ENCODE data around the gene VSTM5.

VSTM5 gene

DNA sequence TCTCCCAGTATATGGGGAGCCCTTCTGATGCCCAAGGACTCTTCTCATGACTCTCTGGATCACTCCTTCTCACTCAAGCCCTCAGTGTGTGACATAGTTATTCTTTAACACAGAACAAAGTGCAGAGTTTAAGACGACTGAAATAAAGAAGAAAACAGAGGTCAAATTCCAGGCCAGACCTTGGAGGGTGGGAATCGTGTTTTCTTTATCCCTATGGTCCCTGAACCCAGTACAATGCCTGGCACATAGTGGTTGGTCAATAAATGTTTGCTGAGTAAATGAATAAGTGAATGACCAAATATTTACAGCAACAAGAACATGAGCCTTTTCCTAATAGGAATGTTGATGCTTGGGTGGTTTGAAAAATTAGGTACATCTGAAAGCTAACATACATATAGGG, 28.8 kb downstream of the VSTM5 start:
- Histone ChIP-seq H3K4me1 (ENCODE audit: control insufficient read depth, insufficient read depth, low read length, unreplicated experiment) (no peaks in the 10 kb centered on the region), H3K36me3 (ENCODE audit: insufficient read depth, low read length) (no peaks in the 10 kb centered on the region), H3K79me2 (ENCODE audit: control insufficient read depth, insufficient read depth, low read length, unreplicated experiment) (no peaks in the 10 kb centered on the region), H2AFZ (ENCODE audit: low read length, unreplicated experiment) (no peak overlapping the region), H3K27ac (ENCODE audit: low read depth, low read length) (no peak overlapping the region), H3K27me3 (ENCODE audit: insufficient read depth, low read length) (no peaks in the 10 kb centered on the region), H3K4me3 (ENCODE audit: low read depth, low read length) (no peak overlapping the region)

DNA sequence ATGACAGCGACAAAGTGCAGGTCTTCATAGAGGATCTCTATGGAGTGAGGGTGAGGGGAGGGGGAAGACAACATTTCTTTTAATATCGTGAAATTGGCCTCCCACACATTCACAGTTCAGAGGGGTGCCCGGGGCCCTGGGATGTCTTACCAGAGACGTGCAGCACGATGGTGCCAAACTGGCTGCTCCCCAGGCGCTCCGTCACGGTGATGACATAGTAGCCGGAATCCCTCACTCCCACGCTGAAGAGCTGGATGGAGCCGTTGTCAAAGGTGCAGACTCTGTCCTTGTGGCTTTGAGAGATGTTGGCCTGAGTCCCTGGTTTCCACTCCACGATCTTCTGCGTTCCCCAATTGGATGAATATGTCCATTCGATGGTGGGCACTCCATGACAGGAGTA, 29.6 kb downstream of the VSTM5 start:
- Histone ChIP-seq H3K4me3 (ENCODE audit: low read depth, low read length) (no peak overlapping the region), H3K79me2 (ENCODE audit: control insufficient read depth, insufficient read depth, low read length, unreplicated experiment) (no peaks in the 10 kb centered on the region), H3K4me1 (ENCODE audit: control insufficient read depth, insufficient read depth, low read length, unreplicated experiment) (no peaks in the 10 kb centered on the region), H2AFZ (ENCODE audit: low read length, unreplicated experiment) (no peak overlapping the region), H3K27ac (ENCODE audit: low read depth, low read length) (no peak overlapping the region), H3K36me3 (ENCODE audit: insufficient read depth, low read length) (no peaks in the 10 kb centered on the region), H3K27me3 (ENCODE audit: insufficient read depth, low read length) (no peaks in the 10 kb centered on the region)

DNA sequence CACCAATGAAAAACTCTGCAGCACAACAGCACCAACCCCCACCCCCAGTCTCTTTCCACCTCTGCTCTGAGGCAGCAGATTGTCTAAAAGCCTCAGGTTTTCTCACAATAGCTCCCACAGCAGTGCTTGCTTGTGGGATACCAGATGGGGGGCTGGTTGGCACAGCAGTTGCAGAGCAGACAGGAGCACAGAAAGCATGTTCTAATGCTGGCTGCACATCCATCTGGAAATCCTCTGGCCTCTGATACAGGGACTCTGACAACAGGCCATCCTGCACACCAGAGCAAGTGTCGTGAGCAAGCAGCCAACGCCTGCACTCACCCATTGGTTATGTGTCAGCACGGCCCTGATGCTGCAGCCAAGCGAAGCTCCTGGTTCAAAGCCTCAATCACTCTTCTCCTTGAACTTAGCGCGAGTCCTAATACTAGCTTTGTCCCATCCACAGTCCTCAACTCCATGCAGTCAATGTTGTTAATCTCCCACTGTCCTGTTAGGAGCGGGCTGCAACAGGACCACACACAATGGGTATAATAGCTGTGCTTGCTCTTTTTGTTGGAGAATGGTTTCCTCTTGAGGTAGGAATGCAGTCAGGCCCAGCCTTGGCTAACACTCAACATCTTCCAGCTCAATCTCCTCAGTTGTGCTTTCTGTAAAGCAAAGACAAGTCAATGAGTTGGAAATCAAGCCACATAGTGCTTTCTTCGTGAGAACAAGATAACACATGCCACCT, 30.3 kb downstream of the VSTM5 start:
- Histone ChIP-seq H3K36me3 (ENCODE audit: insufficient read depth, low read length) (0 out of 2 replicates have a peak, but pooled peaks cover under 1% of the 10 kb centered on the region), H3K27me3 (ENCODE audit: insufficient read depth, low read length) (no peaks in the 10 kb centered on the region), H2AFZ (ENCODE audit: low read length, unreplicated experiment) (no peak overlapping the region), H3K4me1 (ENCODE audit: control insufficient read depth, insufficient read depth, low read length, unreplicated experiment) (no peaks in the 10 kb centered on the region), H3K4me3 (ENCODE audit: low read depth, low read length) (no peak overlapping the region), H3K79me2 (ENCODE audit: control insufficient read depth, insufficient read depth, low read length, unreplicated experiment) (no peaks in the 10 kb centered on the region), H3K27ac (ENCODE audit: low read depth, low read length) (no peak overlapping the region)

DNA sequence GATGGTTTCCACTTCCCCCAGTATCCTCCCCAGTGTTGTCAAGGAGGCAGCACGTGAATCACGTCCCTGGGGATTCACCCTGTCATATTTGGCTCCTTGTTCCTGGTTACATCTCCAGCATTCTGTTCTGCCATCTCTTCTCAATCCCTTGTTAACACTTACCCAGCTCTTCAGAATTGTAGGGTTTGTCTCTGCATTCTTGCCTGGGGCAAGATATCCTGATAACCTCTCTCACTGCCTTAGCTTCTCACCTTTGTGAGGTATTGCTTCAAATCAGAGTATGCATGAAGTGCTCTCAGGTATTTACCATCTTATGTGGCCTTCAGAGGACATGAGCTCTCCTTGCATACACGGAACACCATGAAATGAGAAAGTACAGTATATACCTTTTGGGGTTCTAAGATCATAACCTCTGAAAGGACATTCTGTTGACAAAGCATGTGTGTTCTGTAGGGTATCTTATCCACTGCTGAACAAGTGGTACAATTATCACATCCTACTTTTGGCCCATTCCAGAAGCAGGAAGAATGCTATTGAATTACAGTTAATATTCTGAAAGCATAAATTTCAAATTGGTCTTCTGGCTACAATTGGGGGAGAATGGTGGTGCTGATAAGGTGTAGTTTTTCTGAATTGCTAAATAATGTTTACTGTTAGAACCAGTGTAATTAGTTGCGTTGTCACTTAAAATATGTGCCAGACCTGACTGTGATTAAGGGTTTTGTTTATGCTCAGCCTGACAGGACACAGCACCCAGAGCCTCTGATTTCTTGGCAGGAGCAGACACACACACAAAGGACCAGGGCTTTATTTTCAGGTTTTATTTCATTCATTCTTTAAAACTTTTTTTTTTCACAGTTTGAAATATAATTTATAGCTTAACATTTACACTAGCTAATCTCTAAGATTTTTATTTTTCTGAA, 32.7 kb downstream of the VSTM5 start:
- Histone ChIP-seq H3K4me3 (ENCODE audit: low read depth, low read length) (no peak overlapping the region), H3K79me2 (ENCODE audit: control insufficient read depth, insufficient read depth, low read length, unreplicated experiment) (no peaks in the 10 kb centered on the region), H2AFZ (ENCODE audit: low read length, unreplicated experiment) (no peak overlapping the region), H3K27ac (ENCODE audit: low read depth, low read length) (no peak overlapping the region), H3K4me1 (ENCODE audit: control insufficient read depth, insufficient read depth, low read length, unreplicated experiment) (no peaks in the 10 kb centered on the region), H3K36me3 (ENCODE audit: insufficient read depth, low read length) (peaks cover 21% of the 10 kb centered on the region), H3K27me3 (ENCODE audit: insufficient read depth, low read length) (no peaks in the 10 kb centered on the region)

DNA sequence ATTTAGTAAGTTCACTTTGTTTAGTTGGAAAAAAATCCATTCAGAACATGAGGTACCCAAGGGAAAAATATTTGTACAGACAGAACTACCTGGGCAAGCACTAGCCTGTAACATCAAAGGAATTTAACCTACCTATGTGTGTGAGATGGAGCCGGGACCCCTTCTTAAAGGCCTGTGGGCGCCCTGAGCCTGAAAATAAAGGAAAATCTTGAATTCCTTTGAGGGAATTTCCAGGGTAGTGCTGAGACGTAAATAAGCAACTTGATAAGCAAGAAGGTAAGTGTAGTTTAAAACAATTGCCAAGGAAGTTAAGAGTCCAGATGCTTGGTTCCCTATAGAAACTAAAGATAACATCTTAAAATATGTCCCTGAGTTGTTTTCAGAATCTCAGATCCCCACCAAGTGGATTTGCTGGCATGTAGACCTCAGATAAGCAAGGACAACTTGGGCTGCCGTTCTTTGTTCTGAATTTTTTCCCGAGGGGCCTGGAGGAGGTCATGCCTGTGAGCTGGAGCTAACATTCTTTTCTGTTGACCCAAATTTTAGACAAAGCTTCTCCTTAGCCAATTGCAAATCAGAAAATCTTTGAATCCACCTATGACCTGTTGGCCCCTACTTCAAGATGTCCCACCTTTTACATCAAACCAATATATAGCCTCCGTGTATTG, 35.3 kb downstream of the VSTM5 start:
- Histone ChIP-seq H3K27ac (ENCODE audit: low read depth, low read length) (no peak overlapping the region), H3K79me2 (ENCODE audit: control insufficient read depth, insufficient read depth, low read length, unreplicated experiment) (no peaks in the 10 kb centered on the region), H3K4me3 (ENCODE audit: low read depth, low read length) (no peak overlapping the region), H3K36me3 (ENCODE audit: insufficient read depth, low read length) (peaks cover 40% of the 10 kb centered on the region), H2AFZ (ENCODE audit: low read length, unreplicated experiment) (no peak overlapping the region), H3K4me1 (ENCODE audit: control insufficient read depth, insufficient read depth, low read length, unreplicated experiment) (no peaks in the 10 kb centered on the region), H3K27me3 (ENCODE audit: insufficient read depth, low read length) (no peaks in the 10 kb centered on the region)

- Histone ChIP-seq H3K79me2 (ENCODE audit: control insufficient read depth, insufficient read depth, low read length, unreplicated experiment) (no peaks in the 10 kb centered on the region), H3K4me3 (ENCODE audit: low read depth, low read length) (no peak overlapping the region), H3K4me1 (ENCODE audit: control insufficient read depth, insufficient read depth, low read length, unreplicated experiment) (no peaks in the 10 kb centered on the region), H3K36me3 (ENCODE audit: insufficient read depth, low read length) (peaks cover 47% of the 10 kb centered on the region), H2AFZ (ENCODE audit: low read length, unreplicated experiment) (no peak overlapping the region), H3K27ac (ENCODE audit: low read depth, low read length) (no peak overlapping the region), H3K27me3 (ENCODE audit: insufficient read depth, low read length) (no peaks in the 10 kb centered on the region)
These were observed 36.4 kb downstream of the VSTM5 start for GRCh38 chr11:93813974-93814373.

DNA sequence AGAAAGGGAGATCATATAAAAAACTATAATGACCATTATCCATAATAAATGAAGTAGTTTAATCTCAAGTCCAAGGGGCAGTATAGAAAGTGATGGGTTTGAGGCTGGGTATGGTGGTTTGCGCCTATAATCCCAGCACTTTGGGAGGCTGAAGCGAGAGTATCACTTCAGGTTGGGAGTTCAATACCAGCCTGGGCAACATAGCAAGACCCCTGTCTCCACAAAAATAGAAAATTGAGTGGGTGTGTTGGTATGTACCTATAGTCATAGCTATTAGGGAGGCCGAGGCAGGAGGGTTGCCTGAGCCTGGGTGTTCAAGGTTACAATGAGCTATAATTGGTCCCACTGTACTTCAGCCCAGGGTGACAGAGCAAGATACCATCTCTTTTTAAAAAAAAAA, 42.4 kb downstream of the VSTM5 start:
- Histone ChIP-seq H3K27me3 (ENCODE audit: insufficient read depth, low read length) (no peaks in the 10 kb centered on the region), H2AFZ (ENCODE audit: low read length, unreplicated experiment) (no peak overlapping the region), H3K36me3 (ENCODE audit: insufficient read depth, low read length) (peaks cover 39% of the 10 kb centered on the region), H3K4me1 (ENCODE audit: control insufficient read depth, insufficient read depth, low read length, unreplicated experiment) (no peaks in the 10 kb centered on the region), H3K4me3 (ENCODE audit: low read depth, low read length) (no peak overlapping the region), H3K79me2 (ENCODE audit: control insufficient read depth, insufficient read depth, low read length, unreplicated experiment) (no peaks in the 10 kb centered on the region), H3K27ac (ENCODE audit: low read depth, low read length) (no peak overlapping the region)

- no peaks in the 10 kb centered on the region for H3K4me1 ChIP-seq (ENCODE audit: control insufficient read depth, insufficient read depth, low read length, unreplicated experiment)
- H3K36me3 ChIP-seq (ENCODE audit: insufficient read depth, low read length): peaks cover 35% of the 10 kb centered on the region
- H3K79me2 ChIP-seq (ENCODE audit: control insufficient read depth, insufficient read depth, low read length, unreplicated experiment): no peaks in the 10 kb centered on the region
- H3K4me3 ChIP-seq (ENCODE audit: low read depth, low read length): no peak overlapping the region
- no peaks in the 10 kb centered on the region for H3K27me3 ChIP-seq (ENCODE audit: insufficient read depth, low read length)
- no peak overlapping the region for H3K27ac ChIP-seq (ENCODE audit: low read depth, low read length)
- H2AFZ ChIP-seq (ENCODE audit: low read length, unreplicated experiment): no peak overlapping the region
These were observed 45.5 kb downstream of the VSTM5 start for GRCh38 chr11:93804879-93805278.

DNA sequence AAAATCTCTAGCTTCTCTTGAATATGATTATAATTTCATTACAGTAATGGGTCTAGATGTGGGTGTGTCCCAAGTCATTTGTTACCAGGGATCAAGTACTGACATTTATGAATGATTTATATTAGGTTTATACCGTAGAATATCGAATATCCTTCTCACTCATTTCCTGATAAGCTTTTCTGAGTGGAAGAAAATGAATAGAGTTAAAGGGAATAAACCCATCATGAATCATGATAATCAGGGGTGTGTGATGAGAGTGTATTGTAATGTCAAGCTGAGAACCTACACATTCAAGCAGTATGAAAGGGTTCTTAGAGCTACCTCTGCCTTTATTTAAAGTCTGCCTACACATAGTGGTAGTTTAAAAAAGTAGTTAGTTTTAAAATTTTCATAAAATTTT, 49.1 kb downstream of the VSTM5 start:
- H3K79me2 ChIP-seq (ENCODE audit: control insufficient read depth, insufficient read depth, low read length, unreplicated experiment): no peaks in the 10 kb centered on the region
- no peak overlapping the region for H2AFZ ChIP-seq (ENCODE audit: low read length, unreplicated experiment)
- H3K27me3 ChIP-seq (ENCODE audit: insufficient read depth, low read length): no peaks in the 10 kb centered on the region
- H3K4me3 ChIP-seq (ENCODE audit: low read depth, low read length): no peak overlapping the region
- no peaks in the 10 kb centered on the region for H3K4me1 ChIP-seq (ENCODE audit: control insufficient read depth, insufficient read depth, low read length, unreplicated experiment)
- no peak overlapping the region for H3K27ac ChIP-seq (ENCODE audit: low read depth, low read length)
- peaks cover 36% of the 10 kb centered on the region for H3K36me3 ChIP-seq (ENCODE audit: insufficient read depth, low read length)

DNA sequence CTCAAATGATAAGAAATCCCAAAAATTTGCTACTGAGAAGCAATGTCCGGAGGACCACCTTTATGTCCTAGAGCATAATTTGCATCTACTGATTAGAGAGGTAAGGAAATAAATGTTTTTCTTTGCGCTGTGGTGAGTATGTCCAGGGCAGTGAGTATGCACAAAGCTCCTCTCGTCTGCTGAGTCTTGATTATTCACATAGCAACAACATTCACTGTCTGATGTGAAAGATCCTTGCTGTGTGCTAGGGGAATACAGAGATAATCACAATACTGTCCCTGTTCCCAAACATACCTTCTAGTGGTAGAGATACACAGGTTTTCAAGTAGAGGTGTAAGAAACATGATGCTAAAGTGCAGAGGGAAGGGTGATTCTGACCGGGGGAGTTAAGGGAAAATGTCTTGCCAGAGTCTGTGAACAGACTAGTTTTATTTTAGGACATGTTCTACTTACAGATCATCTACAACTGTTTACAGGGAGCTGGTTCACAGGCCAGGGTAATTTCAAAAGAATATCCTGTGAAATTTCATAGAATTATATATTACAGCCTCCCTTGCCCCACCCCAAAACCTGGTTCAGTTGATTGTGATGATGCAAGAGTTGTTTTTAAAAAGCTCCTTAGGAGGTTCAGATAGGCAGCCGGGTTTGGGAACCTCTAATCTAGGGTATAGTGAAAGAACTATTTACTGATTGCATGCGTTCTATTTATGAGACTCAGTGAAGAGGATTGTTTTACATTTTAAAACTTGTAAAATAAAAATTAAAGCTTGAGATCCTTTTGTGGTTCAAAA, 53.8 kb downstream of the VSTM5 start:
- H2AFZ ChIP-seq (ENCODE audit: low read length, unreplicated experiment): no peak overlapping the region
- no peaks in the 10 kb centered on the region for H3K79me2 ChIP-seq (ENCODE audit: control insufficient read depth, insufficient read depth, low read length, unreplicated experiment)
- no peak overlapping the region for H3K4me3 ChIP-seq (ENCODE audit: low read depth, low read length)
- H3K27me3 ChIP-seq (ENCODE audit: insufficient read depth, low read length): no peaks in the 10 kb centered on the region
- no peaks in the 10 kb centered on the region for H3K4me1 ChIP-seq (ENCODE audit: control insufficient read depth, insufficient read depth, low read length, unreplicated experiment)
- no peak overlapping the region for H3K27ac ChIP-seq (ENCODE audit: low read depth, low read length)
- peaks cover 55% of the 10 kb centered on the region for H3K36me3 ChIP-seq (ENCODE audit: insufficient read depth, low read length)

Measured in ACC112 (cell line).